Uterus (tissue), 2 donors: ENCODE data around the gene ARHGEF28.

ENCODE experiments used
- POLR2A ChIP-seq, 2 donors: fragments of 450-650 bp; IDR thresholded peaks; one replicate each; pipeline ENCODE4 v1.6.1; 2016; ENCODE audit warnings: antibody characterized with exemption in 2 of 2, mild to moderate bottlenecking in 1 of 2, moderate library complexity in 1 of 2
- TF ChIP-seq, protein P1 (sequence below), 4 experiments: fragments of 200-600 bp in 2 of 4; fragments of 450-650 bp in 2 of 4; sonication (generic) in 2 of 4; IDR thresholded peaks; one replicate each; pipeline ENCODE4 v1.5.1; 2016 to 2019; ENCODE audit warnings: antibody characterized with exemption in 4 of 4, mild to moderate bottlenecking in 2 of 4, moderate library complexity in 1 of 4

DNA sequence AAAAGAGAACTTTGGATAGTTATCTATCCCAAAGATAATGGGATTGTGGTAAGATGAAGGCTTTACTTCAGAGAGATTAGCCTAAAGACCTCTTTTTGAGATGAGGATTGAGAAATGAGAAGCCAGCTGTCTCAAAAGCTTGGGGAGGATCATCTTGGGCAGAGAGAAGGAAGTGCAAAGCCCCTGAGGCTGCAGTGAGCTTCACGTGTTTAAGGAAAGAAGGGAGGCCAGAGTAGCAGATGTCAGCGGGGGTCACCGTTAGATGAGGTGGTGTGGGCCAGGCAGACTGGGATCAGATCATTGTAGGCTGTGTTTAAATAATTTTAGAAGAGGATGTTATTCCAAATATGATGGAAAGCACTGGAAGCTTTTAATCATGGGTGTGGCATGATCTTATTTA lies 270.1 kb downstream of the ARHGEF28 start:
- TF ChIP-seq, protein P1, sequence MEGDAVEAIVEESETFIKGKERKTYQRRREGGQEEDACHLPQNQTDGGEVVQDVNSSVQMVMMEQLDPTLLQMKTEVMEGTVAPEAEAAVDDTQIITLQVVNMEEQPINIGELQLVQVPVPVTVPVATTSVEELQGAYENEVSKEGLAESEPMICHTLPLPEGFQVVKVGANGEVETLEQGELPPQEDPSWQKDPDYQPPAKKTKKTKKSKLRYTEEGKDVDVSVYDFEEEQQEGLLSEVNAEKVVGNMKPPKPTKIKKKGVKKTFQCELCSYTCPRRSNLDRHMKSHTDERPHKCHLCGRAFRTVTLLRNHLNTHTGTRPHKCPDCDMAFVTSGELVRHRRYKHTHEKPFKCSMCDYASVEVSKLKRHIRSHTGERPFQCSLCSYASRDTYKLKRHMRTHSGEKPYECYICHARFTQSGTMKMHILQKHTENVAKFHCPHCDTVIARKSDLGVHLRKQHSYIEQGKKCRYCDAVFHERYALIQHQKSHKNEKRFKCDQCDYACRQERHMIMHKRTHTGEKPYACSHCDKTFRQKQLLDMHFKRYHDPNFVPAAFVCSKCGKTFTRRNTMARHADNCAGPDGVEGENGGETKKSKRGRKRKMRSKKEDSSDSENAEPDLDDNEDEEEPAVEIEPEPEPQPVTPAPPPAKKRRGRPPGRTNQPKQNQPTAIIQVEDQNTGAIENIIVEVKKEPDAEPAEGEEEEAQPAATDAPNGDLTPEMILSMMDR (IDR thresholded peaks at IDR 0.05), result no peak
- TF ChIP-seq POLR2A (IDR thresholded peaks at IDR 0.05), result no peak
